IMR-90 (cell line): ENCODE results near the gene ALAS2. TPM values are rescaled to one million over a fixed set of nuclear protein-coding genes. Genes with fewer than 3 reads are reported as not detected.

Experiments used
- ATAC-seq: fragments of 200-7000 bp; cut with Tn5 transposase; 2 replicates; pipeline ENCODE4 v1.9.1; 2020; ENCODE audit warnings: low read depth, mild to moderate bottlenecking, moderate library complexity
- BruUV-seq: library from RNA; stranded (reverse); fragments of 400-500 nt; replicated peaks from 2 replicates; lab custom pipeline; 2021; lab: Mats Ljungman, UMichigan
- CTCF ChIA-PET: fragments of 300-600 bp; formaldehyde crosslinking; extraction: SDS; loops from one replicate; lab custom pipeline; 2021; ENCODE audit warnings: antibody characterized with exemption; lab: Yijun Ruan, JAX
- POLR2A ChIA-PET: fragments of 300-600 bp; sonication (Branson Sonifier 250); formaldehyde crosslinking; loops from one replicate; lab custom pipeline; 2022; ENCODE audit warnings: antibody characterized with exemption; ENCODE audit not compliant: unreplicated experiment; lab: Charles Lee
- DNase-seq: peaks from one replicate; pipeline ENCODE4 v3.0.0; 2013
- H2AFZ ChIP-seq: replicated peaks from 2 replicates; pipeline ENCODE3; 2013; ENCODE audit warnings: low read length, mild to moderate bottlenecking; ENCODE audit not compliant: poor library complexity
- H2AK5ac ChIP-seq: 2 replicates; pipeline ENCODE4 v1.6.1; 2013; ENCODE audit warnings: low read depth, low read length, inconsistent platforms
- H2AK9ac ChIP-seq: replicated peaks from 2 replicates; pipeline ENCODE3; 2013; ENCODE audit warnings: mild to moderate bottlenecking, low read depth, low read length, moderate library complexity; ENCODE audit not compliant: poor library complexity
- H2BK120ac ChIP-seq: 2 replicates; pipeline ENCODE4 v1.6.1; 2013; ENCODE audit warnings: low read depth, low read length, inconsistent platforms
- H2BK15ac ChIP-seq: 3 replicates; pipeline ENCODE4 v1.6.1; 2013; ENCODE audit warnings: low read depth, low read length, inconsistent platforms
- H2BK20ac ChIP-seq: 2 replicates; pipeline ENCODE4 v1.6.1; 2013; ENCODE audit warnings: low read depth, mild to moderate bottlenecking, inconsistent platforms, low read length, moderate library complexity
- H2BK5ac ChIP-seq: 2 replicates; pipeline ENCODE4 v1.6.1; 2013; ENCODE audit warnings: mild to moderate bottlenecking, low read depth, low read length, inconsistent platforms; ENCODE audit not compliant: poor library complexity, severe bottlenecking
- H3K14ac ChIP-seq: replicated peaks from 2 replicates; pipeline ENCODE4 v1.6.1; 2013; ENCODE audit warnings: low read depth, low read length, inconsistent platforms
- H3K18ac ChIP-seq: 2 replicates; pipeline ENCODE4 v1.6.1; 2013; ENCODE audit warnings: low read depth, low read length, control low read depth
- H3K23ac ChIP-seq: 2 replicates; pipeline ENCODE4 v1.6.1; 2013; ENCODE audit warnings: low read depth, low read length, inconsistent platforms
- H3K27ac ChIP-seq: 2 replicates; pipeline ENCODE4 v1.5.1; 2013; ENCODE audit warnings: mild to moderate bottlenecking, control low read depth, low read length; ENCODE audit not compliant: insufficient read depth
- H3K27me3 ChIP-seq: 2 replicates; pipeline ENCODE4 v1.6.1; 2013; ENCODE audit warnings: low read length; ENCODE audit not compliant: control insufficient read depth, insufficient read depth
- H3K36me3 ChIP-seq: 2 replicates; pipeline ENCODE4 v1.6.1; 2013; ENCODE audit warnings: low read length, mixed read lengths; ENCODE audit not compliant: control insufficient read depth, insufficient read depth
- H3K4ac ChIP-seq: 2 replicates; pipeline ENCODE4 v1.6.1; 2013; ENCODE audit warnings: low read depth, low read length, inconsistent platforms
- H3K4me1 ChIP-seq: 2 replicates; pipeline ENCODE4 v1.6.1; 2013; ENCODE audit warnings: low read length, mixed read lengths; ENCODE audit not compliant: control insufficient read depth, insufficient read depth
- H3K4me2 ChIP-seq: 2 replicates; pipeline ENCODE4 v1.6.1; 2013; ENCODE audit warnings: low read depth, mild to moderate bottlenecking, control low read depth, low read length, moderate library complexity
- H3K4me3 ChIP-seq: 2 replicates; pipeline ENCODE4 v1.5.1; 2013; ENCODE audit warnings: low read depth, mild to moderate bottlenecking, control low read depth, low read length, moderate library complexity; ENCODE audit not compliant: insufficient read depth
- H3K56ac ChIP-seq: 2 replicates; pipeline ENCODE4 v1.6.1; 2013; ENCODE audit warnings: low read length, inconsistent platforms; ENCODE audit not compliant: insufficient read depth; ENCODE audit errors: extremely low read depth
- H3K79me1 ChIP-seq, 2 experiments: 2 replicates each; pipeline ENCODE4 v1.6.1; 2013; ENCODE audit warnings: low read length in 2 of 2, inconsistent platforms in 1 of 2, low read depth in 1 of 2
- H3K9ac ChIP-seq: 2 replicates; pipeline ENCODE4 v1.6.1; 2013; ENCODE audit warnings: low read depth, low read length, control low read depth
- H3K9me1 ChIP-seq: 2 replicates; pipeline ENCODE4 v1.6.1; 2013; ENCODE audit warnings: low read length, inconsistent platforms; ENCODE audit not compliant: insufficient read depth
- H3K9me3 ChIP-seq: 2 replicates; pipeline ENCODE4 v1.6.1; 2013; ENCODE audit warnings: low read length; ENCODE audit not compliant: control insufficient read depth, insufficient read depth
- H4K20me1 ChIP-seq: 2 replicates; pipeline ENCODE4 v1.6.1; 2013; ENCODE audit warnings: low read length, inconsistent platforms; ENCODE audit not compliant: insufficient read depth
- H4K5ac ChIP-seq: 2 replicates; pipeline ENCODE4 v1.6.1; 2013; ENCODE audit warnings: mild to moderate bottlenecking, low read depth, low read length, control low read depth
- H4K8ac ChIP-seq, 2 experiments: 2 replicates each; pipeline ENCODE4 v1.6.1; 2013; ENCODE audit warnings: low read depth in 2 of 2, low read length in 2 of 2, control low read depth in 1 of 2, inconsistent platforms in 1 of 2
- H4K91ac ChIP-seq: 2 replicates; pipeline ENCODE4 v1.6.1; 2013; ENCODE audit warnings: low read depth, low read length, inconsistent platforms; ENCODE audit not compliant: insufficient read depth
- BHLHE40 ChIP-seq: fragments of 150-350 bp; IDR thresholded peaks from 2 replicates; pipeline ENCODE4 v1.6.1; 2016; ENCODE audit warnings: mild to moderate bottlenecking, low read depth, low read length
- CEBPB ChIP-seq: IDR thresholded peaks from 2 replicates; pipeline ENCODE4 v1.6.1; 2012; ENCODE audit warnings: low read depth, low read length, improper control_type of control experiment
- CHD1 ChIP-seq: IDR thresholded peaks from 2 replicates; pipeline ENCODE4 v1.6.1; 2012; ENCODE audit warnings: low read depth, low read length, improper control_type of control experiment
- FOS ChIP-seq: fragments of 150-350 bp; IDR thresholded peaks from 2 replicates; pipeline ENCODE4 v1.6.1; 2016; ENCODE audit warnings: low read depth, low read length
- MAZ ChIP-seq: IDR thresholded peaks from 2 replicates; pipeline ENCODE4 v1.6.1; 2012; ENCODE audit warnings: low read depth, mild to moderate bottlenecking, low read length, improper control_type of control experiment, moderate library complexity, borderline replicate concordance
- MXI1 ChIP-seq: IDR thresholded peaks from 2 replicates; pipeline ENCODE4 v1.6.1; 2012; ENCODE audit warnings: low read depth, mild to moderate bottlenecking, low read length, moderate library complexity, borderline replicate concordance
- NFE2L2 ChIP-seq: fragments of 150-350 bp; IDR thresholded peaks from 2 replicates; pipeline ENCODE4 v1.6.1; 2016; ENCODE audit warnings: low read depth, mild to moderate bottlenecking, low read length
- RAD21 ChIP-seq: IDR thresholded peaks from 2 replicates; pipeline ENCODE4 v1.6.1; 2012; ENCODE audit warnings: low read length, improper control_type of control experiment
- RCOR1 ChIP-seq: IDR thresholded peaks from 2 replicates; pipeline ENCODE4 v1.6.1; 2012; ENCODE audit warnings: mild to moderate bottlenecking, low read length, improper control_type of control experiment; ENCODE audit not compliant: insufficient replicate concordance
- RFX5 ChIP-seq: IDR thresholded peaks from 2 replicates; pipeline ENCODE4 v1.8.0; 2012; ENCODE audit warnings: low read depth, mild to moderate bottlenecking, low read length, moderate library complexity
- SMC3 ChIP-seq: fragments of 150-350 bp; IDR thresholded peaks from 2 replicates; pipeline ENCODE4 v1.6.1; 2016; ENCODE audit warnings: low read depth, mild to moderate bottlenecking, antibody characterized with exemption, low read length, moderate library complexity
- WGBS, 2 experiments: methylation state at CpG; one replicate each; pipeline versions ENCODE4 v1.1.5 to v1.1.7; 2013; ENCODE audit warnings: missing lambda C conversion rate in 2 of 2; ENCODE audit not compliant: insufficient read length in 1 of 2; ENCODE audit errors: extremely low coverage in 2 of 2; 5-methylcytosine and 5-hydroxymethylcytosine counted together
- dilution Hi-C: fragments of 300-500 bp; cut with HindIII; formaldehyde crosslinking; loops from one replicate; pipeline ENCODE4 v1.14.3; 2018; ENCODE audit warnings: low sequenced_read_pairs; ENCODE audit not compliant: unreplicated experiment
- in situ Hi-C: fragments of 300-500 bp; cut with MboI; formaldehyde crosslinking; loops from 3 replicates; pipeline ENCODE4 v1.14.3; 2019; ENCODE audit warnings: low sequenced_read_pairs, inconsistent platforms, mixed read lengths
- intact Hi-C: fragments of 100-400 bp; cut with micrococcal nuclease; formaldehyde crosslinking; loops from 2 replicates; pipeline ENCODE4 v1.10.0; 2022
- polyA plus RNA-seq, 3 experiments: library from polyadenylated mRNA; depleted of rRNA; stranded (reverse); fragments of >200 nt; gene quantifications; 2 replicates each; pipeline ENCODE4 v1.2.3, GENCODE V29; 2012; ENCODE audit warnings: low replicate concordance in 1 of 3
- total RNA-seq: library from RNA; depleted of rRNA; stranded (reverse); fragments of >200 nt; gene quantifications from 2 replicates; pipeline ENCODE4 v1.2.3, GENCODE V29; 2012
- TF ChIP-seq, protein P1 (sequence below): conservative IDR thresholded peaks from 2 replicates; pipeline ENCODE4 v1.5.1; 2012; ENCODE audit warnings: mild to moderate bottlenecking, low read depth, low read length, improper control_type of control experiment
- TF ChIP-seq, protein P2 (sequence below): fragments of 150-350 bp; IDR thresholded peaks from 2 replicates; pipeline ENCODE4 v1.6.1; 2016; ENCODE audit warnings: low read depth, mild to moderate bottlenecking, low read length, moderate library complexity, borderline replicate concordance

ALAS2 gene
- total and polyA plus RNA-seq, 2 of the 4 experiments (the other 2 are of a cell fraction), result not detected

DNA sequence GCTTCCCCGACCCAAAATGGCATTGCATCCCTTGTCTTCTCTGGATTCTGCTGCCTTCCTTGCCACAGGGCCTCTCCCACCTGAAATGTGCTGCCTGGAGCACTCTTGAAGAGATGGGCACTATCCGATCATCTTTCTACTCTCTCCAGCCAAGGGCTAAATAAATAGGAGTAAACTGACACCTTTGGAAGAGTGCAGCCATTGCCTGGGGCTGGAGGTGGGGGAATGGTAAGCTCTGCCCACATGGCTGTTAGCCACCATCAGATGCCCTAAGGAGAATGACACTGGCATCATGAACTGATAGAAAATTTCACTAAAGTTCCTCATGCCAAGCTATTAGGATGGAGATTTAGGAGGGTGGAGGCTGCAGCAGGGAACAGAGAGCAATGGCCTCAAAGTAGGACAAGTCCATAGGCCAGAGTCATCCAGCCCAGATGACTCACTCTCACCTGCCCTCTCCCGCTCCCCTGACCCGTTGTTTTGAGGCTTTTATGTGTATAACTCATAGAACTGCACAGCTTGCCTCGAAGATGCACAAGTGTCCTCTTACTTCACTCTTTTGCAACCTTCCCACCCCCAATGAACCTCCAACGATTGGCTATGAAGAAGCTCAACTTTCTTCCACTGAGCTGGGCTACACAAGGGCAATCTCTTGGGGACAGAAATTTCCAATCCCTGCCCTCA, 36.0 kb downstream of the ALAS2 start:
- 60% methylated on average over 1 of the region's 6 CpGs; no CpG with 5 or more reads in 1 of the 2 experiments for WGBS, 2 experiments
- TF ChIP-seq, protein P1, sequence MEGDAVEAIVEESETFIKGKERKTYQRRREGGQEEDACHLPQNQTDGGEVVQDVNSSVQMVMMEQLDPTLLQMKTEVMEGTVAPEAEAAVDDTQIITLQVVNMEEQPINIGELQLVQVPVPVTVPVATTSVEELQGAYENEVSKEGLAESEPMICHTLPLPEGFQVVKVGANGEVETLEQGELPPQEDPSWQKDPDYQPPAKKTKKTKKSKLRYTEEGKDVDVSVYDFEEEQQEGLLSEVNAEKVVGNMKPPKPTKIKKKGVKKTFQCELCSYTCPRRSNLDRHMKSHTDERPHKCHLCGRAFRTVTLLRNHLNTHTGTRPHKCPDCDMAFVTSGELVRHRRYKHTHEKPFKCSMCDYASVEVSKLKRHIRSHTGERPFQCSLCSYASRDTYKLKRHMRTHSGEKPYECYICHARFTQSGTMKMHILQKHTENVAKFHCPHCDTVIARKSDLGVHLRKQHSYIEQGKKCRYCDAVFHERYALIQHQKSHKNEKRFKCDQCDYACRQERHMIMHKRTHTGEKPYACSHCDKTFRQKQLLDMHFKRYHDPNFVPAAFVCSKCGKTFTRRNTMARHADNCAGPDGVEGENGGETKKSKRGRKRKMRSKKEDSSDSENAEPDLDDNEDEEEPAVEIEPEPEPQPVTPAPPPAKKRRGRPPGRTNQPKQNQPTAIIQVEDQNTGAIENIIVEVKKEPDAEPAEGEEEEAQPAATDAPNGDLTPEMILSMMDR, result no peak
- TF ChIP-seq SMC3, result no peak
- TF ChIP-seq FOS, result no peak
- no peak for TF ChIP-seq CEBPB
- no peak for TF ChIP-seq CHD1
- TF ChIP-seq MXI1, result no peak
- TF ChIP-seq RFX5, result no peak
- TF ChIP-seq BHLHE40, result no peak
- no peak for TF ChIP-seq RCOR1
- TF ChIP-seq RAD21, result no peak
- no peak for TF ChIP-seq NFE2L2
- TF ChIP-seq MAZ, result no peak
- TF ChIP-seq, protein P2, sequence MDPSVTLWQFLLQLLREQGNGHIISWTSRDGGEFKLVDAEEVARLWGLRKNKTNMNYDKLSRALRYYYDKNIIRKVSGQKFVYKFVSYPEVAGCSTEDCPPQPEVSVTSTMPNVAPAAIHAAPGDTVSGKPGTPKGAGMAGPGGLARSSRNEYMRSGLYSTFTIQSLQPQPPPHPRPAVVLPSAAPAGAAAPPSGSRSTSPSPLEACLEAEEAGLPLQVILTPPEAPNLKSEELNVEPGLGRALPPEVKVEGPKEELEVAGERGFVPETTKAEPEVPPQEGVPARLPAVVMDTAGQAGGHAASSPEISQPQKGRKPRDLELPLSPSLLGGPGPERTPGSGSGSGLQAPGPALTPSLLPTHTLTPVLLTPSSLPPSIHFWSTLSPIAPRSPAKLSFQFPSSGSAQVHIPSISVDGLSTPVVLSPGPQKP, result no peak
- H3K23ac ChIP-seq, result no peak overlapping the region
- H4K5ac ChIP-seq, result no peak overlapping the region
- H4K91ac ChIP-seq, result no peak overlapping the region
- no peak overlapping the region for H3K9ac ChIP-seq
- H2AFZ ChIP-seq, result no peak overlapping the region
- no peak overlapping the region for H2BK20ac ChIP-seq
- no TSS peak for BruUV-seq
- no peak overlapping the region for H3K4ac ChIP-seq
- H2AK5ac ChIP-seq, result no peak overlapping the region
- H2BK15ac ChIP-seq, result no peak overlapping the region
- no peak overlapping the region for H3K56ac ChIP-seq
- H2BK5ac ChIP-seq, result no peak overlapping the region
- no peaks in the 10 kb centered on the region for H3K9me1 ChIP-seq
- ChIA-PET CTCF (no interaction called here), POLR2A (no interaction called here)
- H3K14ac ChIP-seq, result no peak overlapping the region
- no peaks in the 10 kb centered on the region for H3K36me3 ChIP-seq
- no peak overlapping the region for H4K8ac ChIP-seq
- H3K9me3 ChIP-seq, result no peaks in the 10 kb centered on the region
- no peak overlapping the region for H3K4me3 ChIP-seq
- no peak overlapping the region for H2BK120ac ChIP-seq
- no peaks in the 10 kb centered on the region for H3K4me1 ChIP-seq
- H4K20me1 ChIP-seq, result no peaks in the 10 kb centered on the region
- H3K18ac ChIP-seq, result no peak overlapping the region
- intact Hi-C loops, result no loop called here
- dilution Hi-C loops, result no loop called here
- ATAC-seq (no peak), DNase-seq (no peak)
- H3K4me2 ChIP-seq, result no peak overlapping the region
- no peak overlapping the region for H2AK9ac ChIP-seq
- H3K27ac ChIP-seq, result no peak overlapping the region
- H3K27me3 ChIP-seq, result peaks cover 14% of the 10 kb centered on the region
- no peaks in the 10 kb centered on the region for H3K79me1 ChIP-seq
- in situ Hi-C loops, result no loop called here
